Neural crest cell (in vitro differentiated cells): Measurements from ENCODE around the gene PLAAT5. TPM values are rescaled to one million over a fixed set of nuclear protein-coding genes. Genes with fewer than 3 reads are reported as not detected.

Experiments
- DNase-seq: peaks from one replicate; pipeline ENCODE4 v3.0.0; 2021; ENCODE audit warnings: low read depth, mixed read lengths, low spot score
- H3K27ac Mint-ChIP-seq: one replicate; pipeline ENCODE4 v1.8.0; 2021; ENCODE audit warnings: mild to moderate bottlenecking, mixed read lengths; ENCODE audit not compliant: unreplicated experiment
- H3K27me3 Mint-ChIP-seq: 2 replicates; pipeline ENCODE4 v1.8.0; 2021; ENCODE audit warnings: low read depth, mild to moderate bottlenecking, mixed read lengths
- H3K36me3 Mint-ChIP-seq: 2 replicates; pipeline ENCODE4 v1.8.0; 2021; ENCODE audit warnings: low read depth, mild to moderate bottlenecking, mixed read lengths
- H3K4me1 Mint-ChIP-seq: 2 replicates; pipeline ENCODE4 v1.8.0; 2021; ENCODE audit warnings: mixed read lengths
- H3K4me3 Mint-ChIP-seq: one replicate; pipeline ENCODE4 v1.8.0; 2021; ENCODE audit warnings: mild to moderate bottlenecking, mixed read lengths
- H3K9me3 Mint-ChIP-seq: 2 replicates; pipeline ENCODE4 v1.8.0; 2021; ENCODE audit warnings: mixed read lengths
- total RNA-seq: library from RNA; stranded (reverse); gene quantifications from 2 replicates; pipeline ENCODE4 v1.2.1, GENCODE V29; 2021
- TF ChIP-seq, protein P1 (sequence below): fragments of 200-600 bp; sonication (generic); conservative IDR thresholded peaks from 2 replicates; pipeline ENCODE4 v1.5.0; 2021; ENCODE audit warnings: antibody characterized with exemption, mild to moderate bottlenecking

The PLAAT5 gene
- total RNA-seq, 1 donor from 2014 or later, result 0.77 TPM

DNA sequence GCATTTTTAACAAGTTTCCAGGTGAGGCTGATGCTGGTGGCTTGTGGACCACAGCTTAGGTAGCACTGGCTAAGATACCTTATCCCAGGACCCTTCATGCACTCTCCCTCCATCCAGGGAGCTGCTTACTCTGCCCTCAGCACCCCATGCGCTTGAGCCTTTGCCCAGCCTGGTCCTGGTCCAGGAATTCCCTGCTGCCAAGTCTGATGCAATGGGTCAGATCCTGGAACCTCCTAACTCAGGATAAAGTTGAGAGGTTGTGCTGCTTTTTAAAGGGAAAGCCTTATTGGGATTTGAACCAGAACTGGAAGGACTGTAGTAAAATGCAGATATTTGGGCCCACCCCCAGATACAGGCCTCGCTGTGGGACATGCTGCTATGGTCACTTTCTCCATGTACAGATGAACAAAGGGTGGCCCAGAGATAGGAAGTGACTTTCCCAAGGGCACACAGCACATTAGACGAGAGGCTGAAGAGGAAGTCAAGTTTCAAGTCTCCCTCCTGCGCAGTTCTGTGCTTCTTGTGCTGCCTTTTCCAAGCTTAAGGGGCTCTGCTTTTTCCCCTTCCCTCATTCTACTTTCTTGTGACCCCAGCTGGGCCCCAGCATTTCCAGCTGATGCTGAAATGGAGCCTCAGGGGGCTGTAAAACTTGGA is 14.1 kb upstream of the PLAAT5 start:
- TF ChIP-seq, protein P1, sequence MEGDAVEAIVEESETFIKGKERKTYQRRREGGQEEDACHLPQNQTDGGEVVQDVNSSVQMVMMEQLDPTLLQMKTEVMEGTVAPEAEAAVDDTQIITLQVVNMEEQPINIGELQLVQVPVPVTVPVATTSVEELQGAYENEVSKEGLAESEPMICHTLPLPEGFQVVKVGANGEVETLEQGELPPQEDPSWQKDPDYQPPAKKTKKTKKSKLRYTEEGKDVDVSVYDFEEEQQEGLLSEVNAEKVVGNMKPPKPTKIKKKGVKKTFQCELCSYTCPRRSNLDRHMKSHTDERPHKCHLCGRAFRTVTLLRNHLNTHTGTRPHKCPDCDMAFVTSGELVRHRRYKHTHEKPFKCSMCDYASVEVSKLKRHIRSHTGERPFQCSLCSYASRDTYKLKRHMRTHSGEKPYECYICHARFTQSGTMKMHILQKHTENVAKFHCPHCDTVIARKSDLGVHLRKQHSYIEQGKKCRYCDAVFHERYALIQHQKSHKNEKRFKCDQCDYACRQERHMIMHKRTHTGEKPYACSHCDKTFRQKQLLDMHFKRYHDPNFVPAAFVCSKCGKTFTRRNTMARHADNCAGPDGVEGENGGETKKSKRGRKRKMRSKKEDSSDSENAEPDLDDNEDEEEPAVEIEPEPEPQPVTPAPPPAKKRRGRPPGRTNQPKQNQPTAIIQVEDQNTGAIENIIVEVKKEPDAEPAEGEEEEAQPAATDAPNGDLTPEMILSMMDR, result no peak
- no peak for DNase-seq
- Mint-ChIP-seq H3K4me3 (no peak overlapping the region), H3K4me1 (no peaks in the 10 kb centered on the region), H3K27ac (no peak overlapping the region), H3K36me3 (peaks cover 5% of the 10 kb centered on the region), H3K27me3 (no peaks in the 10 kb centered on the region), H3K9me3 (peaks cover 6% of the 10 kb centered on the region)

DNA sequence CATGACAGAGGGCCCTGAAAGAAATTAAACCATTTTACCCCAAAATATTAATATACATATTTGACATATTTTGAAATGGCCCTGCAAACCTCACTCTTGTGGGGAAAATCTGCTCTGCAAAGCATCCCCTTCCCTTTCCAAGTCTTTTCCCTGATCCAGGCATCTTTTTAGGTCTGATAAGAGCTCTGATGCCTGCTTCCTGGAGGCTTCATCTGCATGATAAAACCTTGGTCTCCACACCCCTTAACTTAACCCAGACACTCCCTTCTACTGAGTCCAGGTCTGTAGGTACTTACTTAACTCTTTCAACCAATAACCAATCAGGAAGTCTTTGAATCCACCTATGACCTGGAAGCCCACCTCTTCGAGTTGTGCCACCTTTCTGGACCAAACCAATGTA is 13.1 kb upstream of the PLAAT5 start:
- Mint-ChIP-seq H3K27me3 (no peaks in the 10 kb centered on the region), H3K27ac (no peak overlapping the region), H3K4me1 (no peaks in the 10 kb centered on the region)

DNA sequence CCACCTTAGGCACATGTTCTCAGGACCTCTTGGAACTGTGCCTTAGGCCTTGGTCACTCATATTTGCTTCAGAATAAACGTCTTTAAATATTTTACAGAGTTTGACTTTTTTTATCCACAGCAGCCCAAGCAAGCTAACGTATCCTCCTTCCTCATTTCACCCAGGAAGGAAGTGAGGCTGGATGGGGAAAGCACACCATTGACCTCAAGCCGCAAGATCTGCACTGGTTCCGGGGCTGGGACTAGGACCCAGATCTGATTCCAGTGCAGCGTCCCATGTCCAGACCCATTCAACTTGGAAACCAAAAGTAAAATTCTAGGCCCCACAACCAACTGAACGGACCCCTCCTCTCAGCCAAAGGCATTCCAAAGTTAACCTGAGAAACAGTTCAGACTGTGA is 12.5 kb upstream of the PLAAT5 start:
- peaks cover 11% of the 10 kb centered on the region for H3K9me3 Mint-ChIP-seq
- peaks cover 5% of the 10 kb centered on the region for H3K36me3 Mint-ChIP-seq
- H3K27me3 Mint-ChIP-seq, result no peaks in the 10 kb centered on the region
- H3K27ac Mint-ChIP-seq, result no peak overlapping the region
- DNase-seq, result no peak
- TF ChIP-seq, protein P1, result no peak
- H3K4me3 Mint-ChIP-seq, result no peak overlapping the region
- H3K4me1 Mint-ChIP-seq, result no peaks in the 10 kb centered on the region

More for the DNA sequence above, 13.1 kb upstream of the PLAAT5 start:
- Mint-ChIP-seq H3K9me3 (peaks cover 11% of the 10 kb centered on the region), H3K36me3 (peaks cover 5% of the 10 kb centered on the region), H3K4me3 (no peak overlapping the region)
- DNase-seq, result no peak
- TF ChIP-seq, protein P1, result no peak

DNA sequence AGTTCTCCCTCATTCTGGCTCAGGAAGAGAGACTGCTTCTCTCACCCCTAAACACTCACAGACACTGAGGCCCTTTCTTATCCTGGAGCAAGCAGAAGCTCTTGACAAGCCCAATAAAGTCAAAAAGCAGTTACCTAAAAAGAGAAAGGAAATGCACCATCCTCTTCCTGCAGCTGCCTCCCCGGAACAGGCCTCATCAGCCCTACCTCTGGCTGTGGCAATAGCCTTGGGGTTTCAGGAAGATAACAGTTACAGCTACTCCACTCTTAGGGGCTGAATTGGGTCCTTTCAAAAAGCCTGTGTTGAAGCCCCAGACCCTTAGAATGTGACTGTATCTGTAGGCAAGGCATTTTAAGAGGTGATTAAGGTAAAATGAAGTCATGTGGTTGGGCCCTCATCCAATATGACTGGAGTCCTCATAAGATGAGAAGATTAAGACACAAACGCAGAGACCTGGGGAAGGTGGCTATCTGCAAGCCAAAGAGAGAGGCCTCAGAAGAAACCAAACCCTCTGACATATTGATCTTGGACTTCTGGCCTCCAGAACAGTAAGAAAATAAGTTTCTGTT is 11.4 kb upstream of the PLAAT5 start:
- peaks cover 5% of the 10 kb centered on the region for H3K36me3 Mint-ChIP-seq
- H3K27me3 Mint-ChIP-seq, result peaks cover 5% of the 10 kb centered on the region
- no peaks in the 10 kb centered on the region for H3K4me1 Mint-ChIP-seq
- H3K4me3 Mint-ChIP-seq, result no peak overlapping the region
- peaks cover 14% of the 10 kb centered on the region for H3K9me3 Mint-ChIP-seq
- TF ChIP-seq, protein P1, result no peak
- H3K27ac Mint-ChIP-seq, result no peak overlapping the region
- no peak for DNase-seq

DNA sequence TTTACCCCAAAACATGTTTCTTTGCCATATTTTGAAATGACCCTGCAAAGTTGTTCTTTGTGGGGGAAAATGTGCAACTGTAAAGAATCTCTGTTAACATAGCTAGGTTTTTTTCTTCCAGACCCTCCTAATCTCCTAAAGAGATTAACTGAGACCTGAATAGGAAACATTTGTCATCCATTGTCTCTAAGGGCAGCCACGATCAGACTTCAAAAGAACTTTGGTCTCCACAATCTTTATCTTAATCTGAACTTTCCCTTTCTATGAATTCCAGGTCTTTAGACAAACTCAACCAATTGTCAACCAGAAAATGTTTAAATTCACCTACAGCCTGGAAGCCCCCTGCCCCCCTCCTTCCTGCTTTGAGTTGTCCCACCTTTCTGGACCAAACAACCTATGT is 10.3 kb upstream of the PLAAT5 start:
- Mint-ChIP-seq H3K27ac (no peak overlapping the region), H3K9me3 (peaks cover 14% of the 10 kb centered on the region), H3K4me3 (no peak overlapping the region), H3K27me3 (peaks cover 9% of the 10 kb centered on the region), H3K4me1 (no peaks in the 10 kb centered on the region), H3K36me3 (peaks cover 5% of the 10 kb centered on the region)
- TF ChIP-seq, protein P1, result no peak
- DNase-seq, result no peak
